BJ (cell line): ENCODE data around the gene CBR3. TPM values are rescaled to one million over a fixed set of nuclear protein-coding genes. Genes with fewer than 3 reads are reported as not detected.

Source experiments
- CTCF ChIA-PET: fragments of 350-600 bp; formaldehyde crosslinking; extraction: SDS; loops from one replicate; lab custom pipeline; 2021; ENCODE audit warnings: antibody characterized with exemption, inconsistent platforms; lab: Yijun Ruan, JAX
- POLR2A ChIA-PET: fragments of 300-600 bp; sonication (Branson Sonifier 250); formaldehyde crosslinking; extraction: SDS; loops from one replicate; lab custom pipeline; 2021; ENCODE audit warnings: antibody characterized with exemption; lab: Charles Lee
- DNase-seq: peaks from one replicate; pipeline ENCODE4 v3.0.0-alpha.2; 2011; ENCODE audit warnings: low read depth
- H3K27me3 ChIP-seq: 2 replicates; pipeline ENCODE4 v1.6.0; 2011; ENCODE audit warnings: low read length; ENCODE audit not compliant: control insufficient read depth, insufficient read depth
- H3K36me3 ChIP-seq: 2 replicates; pipeline ENCODE4 v1.5.1; 2011; ENCODE audit warnings: low read length; ENCODE audit not compliant: control insufficient read depth, insufficient read depth
- H3K4me3 ChIP-seq: 2 replicates; pipeline ENCODE4 v1.5.1; 2011; ENCODE audit warnings: low read depth, mild to moderate bottlenecking, control low read depth, low read length
- CTCF ChIP-seq: IDR thresholded peaks from 2 replicates; pipeline ENCODE4 v1.5.1; 2011; ENCODE audit warnings: low read depth, mild to moderate bottlenecking, control low read depth, inconsistent platforms, low read length, moderate library complexity; ENCODE audit not compliant: insufficient read depth
- polyA plus RNA-seq: library from polyadenylated mRNA; depleted of rRNA; stranded (reverse); fragments of >200 nt; gene quantifications from 2 replicates; pipeline ENCODE4 v1.2.3, GENCODE V29; 2011; rRNA removed

The CBR3 gene
- polyA plus RNA-seq, 1 experiment, result 13.5 TPM

GRCh38 chr21:36195613-36196012 lies 60.7 kb downstream of the CBR3 start:
- Histone ChIP-seq H3K36me3 (no peaks in the 10 kb centered on the region), H3K27me3 (no peaks in the 10 kb centered on the region), H3K4me3 (no peak overlapping the region)
- POLR2A ChIA-PET, result no interaction called here
- CTCF ChIA-PET, result no interaction called here
- DNase-seq, result no peak
- no peak for TF ChIP-seq CTCF

Other genes with a start within 250 kb of the CBR3 start
- gene SETD4, start 74.6 kb upstream of the CBR3 start, polyA plus RNA-seq, result 13.7 and 14.6 TPM in 2 replicates
- gene CBR1, start 65.1 kb upstream of the CBR3 start, polyA plus RNA-seq, result 105 and 157 TPM in 2 replicates
- gene DOP1B, start 21.7 kb downstream of the CBR3 start, polyA plus RNA-seq, result 6.2 and 8.5 TPM in 2 replicates
- 8.8 and 19.6 TPM in 2 replicates for gene MORC3, start 185.1 kb downstream of the CBR3 start, polyA plus RNA-seq